Mucosa of descending colon (tissue), 3 donors: Measurements from ENCODE around the gene NOVA2. TPM values are rescaled to one million over a fixed set of nuclear protein-coding genes. Genes with fewer than 3 reads are reported as not detected.

Source experiments
- ATAC-seq: fragments of 200-7000 bp; cut with Tn5 transposase; one replicate; pipeline ENCODE4 v1.9.1; 2020; ENCODE audit warnings: mild to moderate bottlenecking, moderate library complexity
- DNase-seq, 3 donors: peaks; one replicate each; pipeline ENCODE4 v3.0.0-alpha.2; 2020
- H3K36me3 ChIP-seq: fragments of 200-600 bp; one replicate; pipeline ENCODE4 v1.8.0; 2021; ENCODE audit warnings: low read depth, mild to moderate bottlenecking
- H3K4me1 ChIP-seq: fragments of 200-600 bp; one replicate; pipeline ENCODE4 v1.8.0; 2021; ENCODE audit warnings: low read depth, mild to moderate bottlenecking
- H3K4me3 ChIP-seq: fragments of 200-600 bp; one replicate; pipeline ENCODE4 v1.8.0; 2021; ENCODE audit warnings: mild to moderate bottlenecking
- H3K9me3 ChIP-seq: fragments of 200-600 bp; one replicate; pipeline ENCODE4 v1.8.0; 2021; ENCODE audit warnings: mild to moderate bottlenecking
- CTCF ChIP-seq: fragments of 200-600 bp; IDR thresholded peaks from one replicate; pipeline ENCODE4 v1.8.0; 2022; ENCODE audit warnings: antibody characterized with exemption, mild to moderate bottlenecking
- intact Hi-C, 2 donors: fragments of 100-400 bp; cut with DNase I in 1 of 2; cut with micrococcal nuclease in 1 of 2; formaldehyde crosslinking; loops; one replicate each; pipeline versions ENCODE4 v1.11.0 to v1.11.1; 2022; cut with DNase I, micrococcal nuclease
- total RNA-seq, 3 donors: library from RNA; stranded (reverse); fragmentation: NEBNext Ultra II Directional in 2 of 3; extraction: Animal tissue kit (Norgen Biotek cat#: 25700) in 2 of 3; gene quantifications; one replicate each; pipeline versions ENCODE4 v1.2.1 to v1.2.4, GENCODE V29; 2021 to 2023
- donor health status: DM: no; HTN: no; CAD: no; lungs with moderate emphysema.
- donor health status: DM: no; HTN: no; CAD: no.
- donor health status: DM: no; HTN: yes; CAD: no.

NOVA2 gene
- total RNA-seq, 3 donors from 2014 or later: 0.55 to 3.0 (median 1.3) TPM

- intact Hi-C loops: no loop called here
These were observed 6.4 kb downstream of the NOVA2 start for GRCh38 chr19:45967246-45967645.

GRCh38 chr19:45962021-45962420 lies 11.6 kb downstream of the NOVA2 start:
- Histone ChIP-seq H3K4me3 (no peak overlapping the region), H3K9me3 (no peaks in the 10 kb centered on the region), H3K36me3 (no peaks in the 10 kb centered on the region), H3K4me1 (no peaks in the 10 kb centered on the region)
- TF ChIP-seq CTCF: no peak
- intact Hi-C loops: no loop called here
- DNase-seq (no peak), ATAC-seq (no peak)

More at GRCh38 chr19:45967246-45967645, 6.4 kb downstream of the NOVA2 start:
- H3K36me3 ChIP-seq: no peaks in the 10 kb centered on the region
- ATAC-seq: no peak
- no peaks in the 10 kb centered on the region for H3K9me3 ChIP-seq
- no peak for DNase-seq
- TF ChIP-seq CTCF: no peak
- no peaks in the 10 kb centered on the region for H3K4me1 ChIP-seq
- no peak overlapping the region for H3K4me3 ChIP-seq

GRCh38 chr19:45960595-45961235 lies 12.9 kb downstream of the NOVA2 start:
- no peak for DNase-seq
- Histone ChIP-seq H3K36me3 (no peaks in the 10 kb centered on the region), H3K9me3 (no peaks in the 10 kb centered on the region), H3K4me1 (no peaks in the 10 kb centered on the region), H3K4me3 (no peak overlapping the region)
- no peak for TF ChIP-seq CTCF
- ATAC-seq: no peak
- intact Hi-C loops: no loop called here

GRCh38 chr19:45959517-45960025 lies 14.1 kb downstream of the NOVA2 start:
- intact Hi-C loops: no loop called here
- no peak for TF ChIP-seq CTCF
- Histone ChIP-seq H3K36me3 (no peaks in the 10 kb centered on the region), H3K4me3 (no peak overlapping the region), H3K4me1 (no peaks in the 10 kb centered on the region), H3K9me3 (no peaks in the 10 kb centered on the region)
- DNase-seq (no peak), ATAC-seq (no peak)

GRCh38 chr19:45958769-45959516 lies 14.7 kb downstream of the NOVA2 start:
- no peaks in the 10 kb centered on the region for H3K4me1 ChIP-seq
- DNase-seq (no peak), ATAC-seq (no peak)
- H3K36me3 ChIP-seq: no peaks in the 10 kb centered on the region
- H3K9me3 ChIP-seq: no peaks in the 10 kb centered on the region
- TF ChIP-seq CTCF: no peak
- H3K4me3 ChIP-seq: no peak overlapping the region
- intact Hi-C loops: no loop called here
